Measurements from ENCODE around the gene SMPD3.

SMPD3 gene

DNA sequence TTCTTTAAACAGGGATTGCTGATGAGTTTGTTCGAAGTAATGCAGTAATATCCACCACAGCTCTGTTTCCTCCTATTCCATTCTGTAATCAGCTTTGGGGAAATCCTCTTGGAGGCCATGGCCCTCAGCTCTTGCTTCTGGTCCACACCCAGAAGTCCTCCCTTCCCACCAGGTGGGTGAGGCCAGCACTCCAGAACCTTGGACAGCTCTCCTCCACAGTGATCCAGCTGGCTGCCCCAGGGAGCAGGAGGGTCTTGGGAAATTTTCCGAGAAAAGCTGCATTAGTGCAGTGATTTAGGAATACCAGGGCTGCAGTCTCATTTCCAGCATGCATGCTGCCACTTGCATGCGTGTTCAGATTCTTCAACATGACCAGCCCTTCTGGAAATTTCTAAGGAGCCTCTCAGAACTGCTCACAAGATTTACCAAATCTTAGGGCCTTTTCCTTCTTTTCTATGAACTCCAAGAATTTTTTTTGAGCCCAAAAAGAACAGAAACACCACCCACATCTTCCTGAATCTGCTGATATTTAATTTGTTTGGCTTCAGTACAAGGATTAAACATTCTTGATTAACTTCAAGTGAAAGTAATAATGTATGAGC is 4.2 kb downstream of the SMPD3 start:
- H3K9me3 ChIP-seq (ENCODE audit: control insufficient read depth, low read length) = no peaks in the 10 kb centered on the region
- no peak overlapping the region for H3K4me3 ChIP-seq (ENCODE audit: insufficient read depth, low read depth, low read length)
- peaks cover 27% of the 10 kb centered on the region for H3K27me3 ChIP-seq (ENCODE audit: control insufficient read depth, insufficient read depth, low read length, poor library complexity, severe bottlenecking)
- no peak overlapping the region for H3K27ac ChIP-seq (ENCODE audit: insufficient read depth, low read depth, low read length, poor library complexity, severe bottlenecking)
- H3K36me3 ChIP-seq (ENCODE audit: control insufficient read depth, insufficient read depth, low read length) = no peaks in the 10 kb centered on the region
- peaks cover 10% of the 10 kb centered on the region for H3K4me1 ChIP-seq (ENCODE audit: control insufficient read depth, insufficient read depth, low read length)
- WGBS, 2 experiments = 58 to 63% methylated on average over 3 of the region's 3 CpGs

DNA sequence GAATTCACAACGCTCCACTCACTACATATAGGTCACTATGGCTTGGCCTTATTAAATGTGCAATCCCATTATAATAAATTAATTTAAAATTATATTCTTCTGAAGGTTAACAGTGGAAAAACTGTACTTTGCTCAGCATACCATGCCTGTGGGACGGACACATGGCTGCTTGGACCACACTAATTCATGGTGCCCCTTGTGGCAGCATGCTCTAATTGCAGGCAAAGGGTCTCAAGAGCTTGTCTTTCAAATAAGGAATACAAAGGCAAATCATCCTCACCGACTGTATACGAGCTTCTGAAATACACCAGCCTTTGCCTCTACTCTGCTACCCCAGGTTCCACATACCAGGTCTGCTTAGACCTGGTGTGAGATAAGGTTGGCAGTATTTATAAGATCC is 11.7 kb downstream of the SMPD3 start:
- Histone ChIP-seq H3K4me1 (ENCODE audit: control insufficient read depth, insufficient read depth, low read length) (no peaks in the 10 kb centered on the region), H3K27ac (ENCODE audit: insufficient read depth, low read depth, low read length, poor library complexity, severe bottlenecking) (no peak overlapping the region), H3K4me3 (ENCODE audit: insufficient read depth, low read depth, low read length) (no peak overlapping the region), H3K27me3 (ENCODE audit: control insufficient read depth, insufficient read depth, low read length, poor library complexity, severe bottlenecking) (no peaks in the 10 kb centered on the region), H3K36me3 (ENCODE audit: control insufficient read depth, insufficient read depth, low read length) (no peaks in the 10 kb centered on the region), H3K9me3 (ENCODE audit: control insufficient read depth, low read length) (no peaks in the 10 kb centered on the region)
- WGBS, 2 experiments = 89 to 90% methylated on average over 3 of the region's 4 CpGs

DNA sequence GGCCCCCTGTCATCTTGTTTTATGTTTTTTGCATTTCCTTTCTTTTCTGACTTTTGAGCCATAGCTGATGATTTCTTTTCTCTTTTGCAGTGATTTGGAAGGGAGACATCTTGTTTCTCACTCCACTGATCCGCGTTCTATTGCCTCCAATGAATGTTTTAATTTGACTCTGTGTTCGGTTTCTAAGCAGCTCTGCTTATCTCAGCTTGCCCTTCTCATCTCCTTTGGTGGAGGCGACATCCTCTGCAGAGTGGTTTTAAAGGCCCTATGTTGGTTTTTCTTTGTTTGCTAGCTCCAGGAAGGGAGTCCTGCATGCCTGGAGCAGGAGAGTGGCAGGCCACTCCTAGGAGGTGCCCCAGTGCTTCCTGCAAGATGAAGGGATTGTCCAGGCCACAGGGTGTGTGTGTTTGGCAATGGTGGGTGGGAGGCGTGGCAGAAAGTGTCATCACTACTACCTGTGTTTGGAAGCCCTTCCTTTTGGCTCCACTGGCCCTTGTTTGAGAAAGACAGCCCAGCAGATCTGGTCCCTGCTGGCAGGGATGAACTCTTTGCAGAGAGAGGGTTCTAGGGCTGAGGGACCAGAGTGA is 13.6 kb downstream of the SMPD3 start:
- 56 to 64% methylated on average over 5 of the region's 5 CpGs for WGBS, 2 experiments
- H3K9me3 ChIP-seq (ENCODE audit: control insufficient read depth, low read length) = no peaks in the 10 kb centered on the region
- no peaks in the 10 kb centered on the region for H3K36me3 ChIP-seq (ENCODE audit: control insufficient read depth, insufficient read depth, low read length)
- no peak overlapping the region for H3K4me3 ChIP-seq (ENCODE audit: insufficient read depth, low read depth, low read length)
- no peaks in the 10 kb centered on the region for H3K4me1 ChIP-seq (ENCODE audit: control insufficient read depth, insufficient read depth, low read length)
- no peaks in the 10 kb centered on the region for H3K27me3 ChIP-seq (ENCODE audit: control insufficient read depth, insufficient read depth, low read length, poor library complexity, severe bottlenecking)
- no peak overlapping the region for H3K27ac ChIP-seq (ENCODE audit: insufficient read depth, low read depth, low read length, poor library complexity, severe bottlenecking)

DNA sequence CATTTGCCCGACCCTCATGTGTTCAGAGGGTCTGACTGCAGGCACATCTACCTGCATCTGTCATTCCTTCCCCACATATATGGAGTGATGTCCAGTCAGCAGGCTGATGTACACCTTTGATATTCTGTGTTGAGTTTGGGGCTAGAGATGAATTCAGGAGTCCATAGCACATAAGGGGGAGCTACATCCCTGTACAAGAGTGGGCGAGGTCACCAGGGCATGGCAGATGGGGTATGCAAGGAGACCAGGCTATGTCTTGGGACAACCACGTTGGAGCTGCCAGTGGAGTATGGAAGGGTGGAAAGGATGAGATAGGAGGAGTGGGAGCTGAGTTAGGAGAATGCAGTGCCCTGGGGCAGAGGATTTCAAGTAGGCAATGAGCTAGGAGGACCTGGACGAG is 15.0 kb downstream of the SMPD3 start:
- Histone ChIP-seq H3K27ac (ENCODE audit: insufficient read depth, low read depth, low read length, poor library complexity, severe bottlenecking) (no peak overlapping the region), H3K4me3 (ENCODE audit: insufficient read depth, low read depth, low read length) (no peak overlapping the region), H3K4me1 (ENCODE audit: control insufficient read depth, insufficient read depth, low read length) (no peaks in the 10 kb centered on the region), H3K9me3 (ENCODE audit: control insufficient read depth, low read length) (no peaks in the 10 kb centered on the region), H3K36me3 (ENCODE audit: control insufficient read depth, insufficient read depth, low read length) (no peaks in the 10 kb centered on the region), H3K27me3 (ENCODE audit: control insufficient read depth, insufficient read depth, low read length, poor library complexity, severe bottlenecking) (no peaks in the 10 kb centered on the region)
- WGBS, 2 experiments = 89 to 92% methylated on average over 4 of the region's 4 CpGs

DNA sequence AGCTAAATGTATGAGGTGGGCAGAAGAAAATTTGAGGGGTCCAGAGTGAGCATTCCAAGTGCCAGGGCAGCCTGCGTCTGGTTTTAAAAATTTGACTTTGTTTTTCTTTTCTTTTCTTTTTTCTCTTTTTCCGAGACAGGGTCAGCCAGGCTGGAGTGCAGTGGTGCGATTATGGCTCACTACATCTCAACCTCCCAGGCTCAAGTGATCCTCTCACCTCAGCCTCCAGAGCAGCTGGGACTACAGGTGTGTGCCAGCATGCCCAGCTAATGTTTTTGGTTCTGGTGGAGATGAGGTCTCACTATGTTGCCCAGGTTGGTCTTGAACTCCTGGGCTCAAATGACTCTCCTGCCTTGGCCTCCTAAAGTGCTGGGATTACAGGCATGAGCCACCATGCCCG is 15.6 kb downstream of the SMPD3 start:
- no peaks in the 10 kb centered on the region for H3K27me3 ChIP-seq (ENCODE audit: control insufficient read depth, insufficient read depth, low read length, poor library complexity, severe bottlenecking)
- H3K4me3 ChIP-seq (ENCODE audit: insufficient read depth, low read depth, low read length) = no peak overlapping the region
- H3K9me3 ChIP-seq (ENCODE audit: control insufficient read depth, low read length) = no peaks in the 10 kb centered on the region
- no peak overlapping the region for H3K27ac ChIP-seq (ENCODE audit: insufficient read depth, low read depth, low read length, poor library complexity, severe bottlenecking)
- H3K4me1 ChIP-seq (ENCODE audit: control insufficient read depth, insufficient read depth, low read length) = no peaks in the 10 kb centered on the region
- no peaks in the 10 kb centered on the region for H3K36me3 ChIP-seq (ENCODE audit: control insufficient read depth, insufficient read depth, low read length)
- 86 to 94% methylated on average over 4 of the region's 4 CpGs for WGBS, 2 experiments

DNA sequence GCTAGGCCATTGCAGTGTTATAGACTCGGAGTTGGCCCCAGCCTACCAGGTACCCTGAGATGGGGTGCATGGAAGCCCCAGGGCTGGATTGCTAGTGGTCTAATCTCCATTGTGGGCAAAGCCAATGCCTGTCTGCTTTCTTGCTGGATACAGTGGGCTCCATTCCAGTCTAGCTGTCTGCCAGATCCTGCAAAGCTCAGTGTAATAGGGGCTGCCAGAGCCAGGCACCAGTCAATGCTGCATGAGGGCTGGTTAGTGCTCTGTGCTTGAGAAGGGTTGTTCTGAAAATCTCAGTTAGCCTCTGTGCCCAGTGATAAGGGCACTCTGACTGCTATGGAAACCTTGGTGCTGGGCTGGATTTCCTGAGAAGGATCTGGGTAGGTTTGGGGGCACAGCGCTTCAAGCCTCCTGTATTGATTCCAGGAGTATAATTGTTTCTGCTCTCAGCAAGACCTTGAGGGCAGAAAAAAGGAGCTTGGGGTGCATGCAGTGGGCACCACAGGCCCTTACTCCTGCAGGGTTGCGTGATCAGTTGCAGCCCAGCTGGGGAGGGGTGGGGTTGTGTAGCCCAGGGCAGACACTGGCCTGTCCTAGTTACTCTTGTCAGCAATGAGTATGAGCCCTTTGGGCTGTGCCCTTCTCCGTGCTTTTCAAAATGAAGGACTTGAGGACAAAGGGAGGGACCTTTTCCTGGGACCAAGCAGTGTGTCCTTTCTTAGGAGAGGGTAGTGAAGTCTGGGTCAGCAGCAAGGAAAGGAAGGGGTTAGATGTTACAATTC is 19.0 kb downstream of the SMPD3 start:
- Histone ChIP-seq H3K9me3 (ENCODE audit: control insufficient read depth, low read length) (no peaks in the 10 kb centered on the region), H3K4me3 (ENCODE audit: insufficient read depth, low read depth, low read length) (no peak overlapping the region), H3K27ac (ENCODE audit: insufficient read depth, low read depth, low read length, poor library complexity, severe bottlenecking) (no peak overlapping the region), H3K4me1 (ENCODE audit: control insufficient read depth, insufficient read depth, low read length) (no peaks in the 10 kb centered on the region), H3K36me3 (ENCODE audit: control insufficient read depth, insufficient read depth, low read length) (no peaks in the 10 kb centered on the region), H3K27me3 (ENCODE audit: control insufficient read depth, insufficient read depth, low read length, poor library complexity, severe bottlenecking) (no peaks in the 10 kb centered on the region)
- WGBS, 2 experiments = 75 to 84% methylated on average over 4 of the region's 4 CpGs

DNA sequence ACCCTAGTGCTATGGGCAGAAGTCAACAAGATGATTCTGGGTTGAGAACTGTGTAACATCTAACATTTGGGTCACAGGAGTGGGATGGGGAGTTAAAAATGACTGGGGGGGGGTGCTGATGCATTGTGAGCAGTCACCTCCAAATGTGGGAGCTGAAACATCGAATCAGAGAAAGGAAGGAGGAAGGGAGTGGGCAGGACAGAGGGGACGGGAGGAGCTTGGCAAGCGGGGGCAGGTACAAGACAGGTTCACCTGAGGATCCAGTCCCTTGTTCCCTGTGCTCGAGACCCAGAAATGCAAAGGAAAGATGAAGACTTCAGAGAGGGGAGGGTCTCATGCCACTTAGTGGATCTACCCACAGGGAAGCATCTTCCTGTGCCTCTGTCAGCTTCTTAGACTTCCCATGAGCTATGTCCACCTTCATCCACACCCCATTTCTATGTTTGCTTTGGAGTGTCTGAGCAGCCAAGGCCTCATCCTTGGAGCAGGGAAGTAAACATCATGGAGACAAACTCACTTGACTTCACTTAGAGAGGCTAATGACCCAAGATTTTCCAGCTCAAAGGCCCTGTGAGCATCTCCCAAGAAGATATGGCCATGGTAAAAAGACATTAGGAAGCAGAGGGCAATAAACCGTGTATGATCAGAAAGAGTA is 20.5 kb downstream of the SMPD3 start:
- H3K4me3 ChIP-seq (ENCODE audit: insufficient read depth, low read depth, low read length) = no peak overlapping the region
- H3K27ac ChIP-seq (ENCODE audit: insufficient read depth, low read depth, low read length, poor library complexity, severe bottlenecking) = no peak overlapping the region
- no peaks in the 10 kb centered on the region for H3K36me3 ChIP-seq (ENCODE audit: control insufficient read depth, insufficient read depth, low read length)
- WGBS, 2 experiments = 91 to 92% methylated on average over 5 of the region's 5 CpGs
- no peaks in the 10 kb centered on the region for H3K4me1 ChIP-seq (ENCODE audit: control insufficient read depth, insufficient read depth, low read length)
- H3K9me3 ChIP-seq (ENCODE audit: control insufficient read depth, low read length) = no peaks in the 10 kb centered on the region
- no peaks in the 10 kb centered on the region for H3K27me3 ChIP-seq (ENCODE audit: control insufficient read depth, insufficient read depth, low read length, poor library complexity, severe bottlenecking)

DNA sequence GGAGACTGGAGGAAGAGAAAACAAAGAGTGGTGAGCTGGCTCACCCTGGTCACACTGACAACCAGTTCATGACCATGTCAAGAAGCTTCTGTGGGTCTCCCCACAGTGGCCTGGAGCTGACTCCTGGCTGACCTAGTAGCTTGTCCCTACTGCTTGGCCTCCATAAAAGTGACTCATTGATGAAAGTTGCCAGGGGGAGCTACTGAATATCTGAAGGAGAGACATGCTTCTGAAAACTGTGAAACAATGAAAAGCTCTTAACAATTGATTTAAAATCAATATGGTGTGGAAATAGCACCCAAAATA is 22.0 kb downstream of the SMPD3 start:
- no peaks in the 10 kb centered on the region for H3K36me3 ChIP-seq (ENCODE audit: control insufficient read depth, insufficient read depth, low read length)
- no peak overlapping the region for H3K27ac ChIP-seq (ENCODE audit: insufficient read depth, low read depth, low read length, poor library complexity, severe bottlenecking)
- no peaks in the 10 kb centered on the region for H3K27me3 ChIP-seq (ENCODE audit: control insufficient read depth, insufficient read depth, low read length, poor library complexity, severe bottlenecking)
- no peaks in the 10 kb centered on the region for H3K4me1 ChIP-seq (ENCODE audit: control insufficient read depth, insufficient read depth, low read length)
- H3K9me3 ChIP-seq (ENCODE audit: control insufficient read depth, low read length) = no peaks in the 10 kb centered on the region
- H3K4me3 ChIP-seq (ENCODE audit: insufficient read depth, low read depth, low read length) = no peak overlapping the region

DNA sequence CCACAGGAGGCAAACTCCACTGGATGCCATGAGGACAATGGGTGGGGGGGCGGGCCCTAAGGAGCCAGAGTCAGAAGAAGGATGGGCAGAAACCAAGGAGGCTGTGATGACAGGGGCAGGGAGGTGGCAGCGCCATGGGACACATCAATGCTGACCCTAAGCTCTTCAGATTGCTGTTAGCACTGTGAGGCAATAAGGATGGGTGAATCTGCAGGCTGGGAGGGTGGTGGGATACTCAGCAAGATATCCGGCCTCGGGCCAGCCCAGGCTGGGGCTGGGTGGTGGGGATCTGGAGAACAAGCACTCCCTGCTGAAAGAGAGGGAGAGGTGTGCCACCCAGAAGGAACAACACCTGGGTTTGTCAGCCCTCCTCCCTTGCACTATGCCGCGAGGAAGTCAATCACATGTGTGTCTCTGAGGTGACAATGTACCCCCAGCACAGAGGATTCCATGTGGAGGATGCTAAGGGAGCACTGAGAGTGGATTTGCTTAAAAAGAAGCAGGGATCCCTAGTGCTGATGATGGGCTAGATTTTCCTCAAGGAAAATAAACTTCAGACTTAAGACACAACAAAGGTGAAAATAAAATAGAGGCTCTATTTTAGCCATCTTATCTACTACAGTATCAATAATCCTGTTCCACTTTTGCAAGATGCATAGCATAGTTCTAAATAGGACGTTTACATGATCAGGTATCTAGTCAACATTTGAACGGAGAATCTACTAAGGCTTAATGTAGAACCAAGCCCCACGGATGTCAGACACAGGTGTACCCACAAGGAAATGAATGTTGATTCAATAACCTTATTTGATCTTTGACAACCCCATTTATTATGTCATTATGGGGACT is 22.6 kb downstream of the SMPD3 start:
- WGBS, 2 experiments = 87 to 88% methylated on average over 9 of the region's 9 CpGs
- Histone ChIP-seq H3K4me1 (ENCODE audit: control insufficient read depth, insufficient read depth, low read length) (no peaks in the 10 kb centered on the region), H3K36me3 (ENCODE audit: control insufficient read depth, insufficient read depth, low read length) (no peaks in the 10 kb centered on the region), H3K9me3 (ENCODE audit: control insufficient read depth, low read length) (no peaks in the 10 kb centered on the region), H3K27me3 (ENCODE audit: control insufficient read depth, insufficient read depth, low read length, poor library complexity, severe bottlenecking) (no peaks in the 10 kb centered on the region), H3K27ac (ENCODE audit: insufficient read depth, low read depth, low read length, poor library complexity, severe bottlenecking) (no peak overlapping the region), H3K4me3 (ENCODE audit: insufficient read depth, low read depth, low read length) (no peak overlapping the region)

DNA sequence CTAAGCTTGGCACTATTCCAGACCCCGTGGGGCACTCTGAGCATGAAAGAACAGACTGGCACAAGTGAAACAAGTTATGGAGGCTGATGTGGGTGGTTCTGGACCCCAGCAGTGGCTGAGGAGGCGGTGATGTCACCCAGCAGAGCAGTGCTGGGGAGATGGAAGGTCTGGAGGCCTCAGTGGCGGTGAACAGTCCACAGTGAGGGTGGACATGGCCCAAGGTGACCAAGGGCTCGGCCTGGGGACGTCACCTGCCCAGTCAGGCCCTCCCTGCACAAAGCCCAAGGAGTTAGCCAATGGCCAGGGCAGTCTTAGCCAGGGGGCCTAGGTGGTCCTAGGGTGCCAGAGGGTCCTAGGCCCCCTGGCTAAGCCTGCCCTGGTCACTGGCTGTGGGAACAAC is 24.5 kb downstream of the SMPD3 start:
- H3K27me3 ChIP-seq (ENCODE audit: control insufficient read depth, insufficient read depth, low read length, poor library complexity, severe bottlenecking) = no peaks in the 10 kb centered on the region
- no peaks in the 10 kb centered on the region for H3K9me3 ChIP-seq (ENCODE audit: control insufficient read depth, low read length)
- WGBS, 2 experiments = 93 to 94% methylated on average over 5 of the region's 5 CpGs
- H3K4me1 ChIP-seq (ENCODE audit: control insufficient read depth, insufficient read depth, low read length) = no peaks in the 10 kb centered on the region
- H3K27ac ChIP-seq (ENCODE audit: insufficient read depth, low read depth, low read length, poor library complexity, severe bottlenecking) = no peak overlapping the region
- no peak overlapping the region for H3K4me3 ChIP-seq (ENCODE audit: insufficient read depth, low read depth, low read length)
- no peaks in the 10 kb centered on the region for H3K36me3 ChIP-seq (ENCODE audit: control insufficient read depth, insufficient read depth, low read length)

Measured in ectodermal cell (in vitro differentiated cells).